22Rv1 (cell line): ENCODE results near the gene RASSF5.

ENCODE experiments used
- ZFX ChIP-seq: fragments of 450-650 bp; IDR thresholded peaks from 2 replicates; pipeline ENCODE4 v1.6.1; 2017; ENCODE audit warnings: antibody characterized with exemption, borderline replicate concordance
- TF ChIP-seq, protein P1 (sequence below): fragments of 450-650 bp; IDR thresholded peaks from 2 replicates; pipeline ENCODE4 v1.5.1; 2017; ENCODE audit warnings: mild to moderate bottlenecking

DNA sequence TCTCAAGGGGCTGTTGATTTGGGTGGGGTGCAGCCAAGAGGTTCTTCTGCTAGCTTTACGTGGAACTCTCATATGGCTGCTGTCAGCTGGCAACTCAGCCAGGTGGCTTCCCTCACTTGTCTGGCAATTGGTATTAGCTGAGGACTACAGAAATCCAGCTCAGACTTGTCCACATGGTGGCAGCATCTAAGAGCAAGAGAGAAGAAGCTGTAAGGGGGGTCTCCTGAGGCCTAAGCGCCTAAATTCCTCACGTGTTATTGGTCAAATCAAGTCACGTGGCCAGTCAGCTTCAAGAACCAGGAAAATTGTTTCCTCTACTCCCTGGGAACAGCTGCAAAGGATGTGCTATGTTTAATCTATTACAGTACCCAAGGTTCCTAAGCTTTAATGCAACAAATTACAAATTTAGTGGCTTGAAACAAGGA lies 123.8 kb downstream of the RASSF5 start:
- TF ChIP-seq, protein P1, sequence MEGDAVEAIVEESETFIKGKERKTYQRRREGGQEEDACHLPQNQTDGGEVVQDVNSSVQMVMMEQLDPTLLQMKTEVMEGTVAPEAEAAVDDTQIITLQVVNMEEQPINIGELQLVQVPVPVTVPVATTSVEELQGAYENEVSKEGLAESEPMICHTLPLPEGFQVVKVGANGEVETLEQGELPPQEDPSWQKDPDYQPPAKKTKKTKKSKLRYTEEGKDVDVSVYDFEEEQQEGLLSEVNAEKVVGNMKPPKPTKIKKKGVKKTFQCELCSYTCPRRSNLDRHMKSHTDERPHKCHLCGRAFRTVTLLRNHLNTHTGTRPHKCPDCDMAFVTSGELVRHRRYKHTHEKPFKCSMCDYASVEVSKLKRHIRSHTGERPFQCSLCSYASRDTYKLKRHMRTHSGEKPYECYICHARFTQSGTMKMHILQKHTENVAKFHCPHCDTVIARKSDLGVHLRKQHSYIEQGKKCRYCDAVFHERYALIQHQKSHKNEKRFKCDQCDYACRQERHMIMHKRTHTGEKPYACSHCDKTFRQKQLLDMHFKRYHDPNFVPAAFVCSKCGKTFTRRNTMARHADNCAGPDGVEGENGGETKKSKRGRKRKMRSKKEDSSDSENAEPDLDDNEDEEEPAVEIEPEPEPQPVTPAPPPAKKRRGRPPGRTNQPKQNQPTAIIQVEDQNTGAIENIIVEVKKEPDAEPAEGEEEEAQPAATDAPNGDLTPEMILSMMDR = peak; percentile 65
- no peak for TF ChIP-seq ZFX
